Vagina (tissue), 2 donors: ENCODE data around the gene PCNX1. TPM values are rescaled to one million over a fixed set of nuclear protein-coding genes. Genes with fewer than 3 reads are reported as not detected.

Source experiments
- DNase-seq, 2 donors: peaks; one replicate each; pipeline ENCODE4 v3.0.0-alpha.2; 2017; ENCODE audit errors: extremely low spot score in 2 of 2
- H3K27ac ChIP-seq: fragments of 200-600 bp; sonication (generic); one replicate; pipeline ENCODE4 v1.5.1; 2019
- H3K27me3 ChIP-seq: fragments of 200-600 bp; sonication (generic); one replicate; pipeline ENCODE4 v1.5.1; 2019
- H3K36me3 ChIP-seq, 2 donors: fragments of 200-600 bp; sonication (generic); one replicate each; pipeline ENCODE4 v1.5.1; 2017 to 2019
- H3K4me1 ChIP-seq: fragments of 200-600 bp; sonication (generic); one replicate; pipeline ENCODE4 v1.5.1; 2019
- H3K4me3 ChIP-seq, 2 donors: fragments of 200-600 bp; sonication (generic); 1 replicate in 1 of 2; 2 replicates in 1 of 2; pipeline ENCODE4 v1.5.1; 2016 to 2019
- H3K9me3 ChIP-seq: fragments of 200-600 bp; sonication (generic); one replicate; pipeline ENCODE4 v1.5.1; 2019
- POLR2A ChIP-seq, 2 donors: fragments of 450-650 bp; IDR thresholded peaks; one replicate each; pipeline ENCODE4 v1.6.1; 2017; ENCODE audit warnings: antibody characterized with exemption in 2 of 2, mild to moderate bottlenecking in 2 of 2, moderate library complexity in 2 of 2
- POLR2AphosphoS5 ChIP-seq, 2 donors: sonication (generic); formaldehyde crosslinking; IDR thresholded peaks; one replicate each; pipeline ENCODE4 v1.9.0; 2017; ENCODE audit warnings: antibody characterized with exemption in 2 of 2, mild to moderate bottlenecking in 2 of 2, low read depth in 1 of 2; ENCODE audit not compliant: insufficient read depth in 1 of 2
- intact Hi-C: fragments of 100-400 bp; cut with DNase I; formaldehyde crosslinking; loops from one replicate; pipeline ENCODE4 v1.15.1; 2023
- total RNA-seq: library from RNA; depleted of rRNA; stranded (reverse); fragments of >200 nt; gene quantifications from one replicate; pipeline ENCODE4 v1.2.3, GENCODE V29; 2016
- TF ChIP-seq, protein P1 (sequence below), 3 experiments: fragments of 450-650 bp in 2 of 3; fragments of 200-600 bp in 1 of 3; sonication (generic) in 1 of 3; IDR thresholded peaks; one replicate each; pipeline ENCODE4 v1.5.1; 2017 to 2019; ENCODE audit warnings: antibody characterized with exemption in 3 of 3, mild to moderate bottlenecking in 2 of 3, moderate library complexity in 2 of 3

PCNX1 gene
- total RNA-seq, 1 donor from 2014 or later = 59.7 TPM

GRCh38 chr14:70916799-70917198, 9.5 kb downstream of the PCNX1 start:
- intact Hi-C loops = no loop called here
- H3K36me3 ChIP-seq = no peaks in the 10 kb centered on the region
- peaks cover 55% of the 10 kb centered on the region for H3K4me1 ChIP-seq
- no peak for DNase-seq
- no peak for TF ChIP-seq POLR2AphosphoS5 (IDR thresholded peaks at IDR 0.05; ENCODE audit: insufficient read depth in 1 of 2, low read depth in 1 of 2)
- TF ChIP-seq, protein P1, sequence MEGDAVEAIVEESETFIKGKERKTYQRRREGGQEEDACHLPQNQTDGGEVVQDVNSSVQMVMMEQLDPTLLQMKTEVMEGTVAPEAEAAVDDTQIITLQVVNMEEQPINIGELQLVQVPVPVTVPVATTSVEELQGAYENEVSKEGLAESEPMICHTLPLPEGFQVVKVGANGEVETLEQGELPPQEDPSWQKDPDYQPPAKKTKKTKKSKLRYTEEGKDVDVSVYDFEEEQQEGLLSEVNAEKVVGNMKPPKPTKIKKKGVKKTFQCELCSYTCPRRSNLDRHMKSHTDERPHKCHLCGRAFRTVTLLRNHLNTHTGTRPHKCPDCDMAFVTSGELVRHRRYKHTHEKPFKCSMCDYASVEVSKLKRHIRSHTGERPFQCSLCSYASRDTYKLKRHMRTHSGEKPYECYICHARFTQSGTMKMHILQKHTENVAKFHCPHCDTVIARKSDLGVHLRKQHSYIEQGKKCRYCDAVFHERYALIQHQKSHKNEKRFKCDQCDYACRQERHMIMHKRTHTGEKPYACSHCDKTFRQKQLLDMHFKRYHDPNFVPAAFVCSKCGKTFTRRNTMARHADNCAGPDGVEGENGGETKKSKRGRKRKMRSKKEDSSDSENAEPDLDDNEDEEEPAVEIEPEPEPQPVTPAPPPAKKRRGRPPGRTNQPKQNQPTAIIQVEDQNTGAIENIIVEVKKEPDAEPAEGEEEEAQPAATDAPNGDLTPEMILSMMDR (IDR thresholded peaks at IDR 0.05) = no peak
- TF ChIP-seq POLR2A (IDR thresholded peaks at IDR 0.05) = no peak
- no peaks in the 10 kb centered on the region for H3K27me3 ChIP-seq
- H3K4me3 ChIP-seq = no peak overlapping the region
- H3K27ac ChIP-seq = no peak overlapping the region
- H3K9me3 ChIP-seq = no peaks in the 10 kb centered on the region

DNA sequence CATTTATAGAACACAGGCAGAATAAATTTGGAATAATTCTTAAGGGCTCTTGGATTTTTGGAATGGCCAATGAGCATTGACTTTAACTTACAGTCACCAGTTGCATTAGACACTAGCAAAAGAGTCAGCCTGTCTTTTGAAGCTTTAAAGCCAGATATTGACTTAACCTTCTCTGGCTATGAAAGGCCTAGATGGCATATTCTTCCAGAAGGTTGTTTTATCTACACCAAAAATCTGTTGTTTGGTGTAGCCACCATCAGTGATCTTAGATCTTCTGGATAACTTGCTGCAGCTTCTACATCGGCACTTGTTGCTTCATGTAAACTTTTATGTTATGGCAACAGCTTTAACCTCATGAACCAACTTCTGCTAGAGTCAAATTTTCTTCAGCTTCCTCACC, 10.4 kb downstream of the PCNX1 start:
- Histone ChIP-seq H3K27me3 (no peaks in the 10 kb centered on the region), H3K27ac (no peak overlapping the region), H3K4me1 (peaks cover 47% of the 10 kb centered on the region), H3K9me3 (no peaks in the 10 kb centered on the region), H3K4me3 (no peak overlapping the region), H3K36me3 (no peaks in the 10 kb centered on the region)
- DNase-seq = no peak
- TF ChIP-seq, protein P1 (IDR thresholded peaks at IDR 0.05) = no peak
- TF ChIP-seq POLR2A (IDR thresholded peaks at IDR 0.05) (no peak), POLR2AphosphoS5 (IDR thresholded peaks at IDR 0.05; ENCODE audit: insufficient read depth in 1 of 2, low read depth in 1 of 2) (no peak)
- intact Hi-C loops = no loop called here

DNA sequence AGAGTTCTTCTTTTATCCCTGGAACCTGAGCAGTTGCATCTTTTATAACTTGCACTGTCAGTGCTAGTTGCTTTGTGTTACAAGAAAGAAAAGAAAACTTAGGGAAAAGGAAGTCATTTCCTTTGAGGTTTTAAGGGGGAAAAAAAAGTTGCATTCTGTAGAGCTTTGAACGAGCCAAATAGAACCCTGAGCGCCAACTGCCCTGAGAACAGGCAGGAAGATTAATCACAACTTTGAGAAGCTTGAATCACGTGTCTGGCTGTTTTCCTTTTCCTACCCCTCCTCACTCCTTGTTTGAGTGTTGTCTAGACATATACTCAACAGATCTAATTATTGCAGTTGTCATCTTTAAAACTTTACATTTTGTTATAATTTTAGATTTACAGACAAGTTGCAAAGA, 12.5 kb downstream of the PCNX1 start:
- Histone ChIP-seq H3K27me3 (no peaks in the 10 kb centered on the region), H3K4me3 (no peak overlapping the region), H3K36me3 (no peaks in the 10 kb centered on the region), H3K4me1 (peaks cover 45% of the 10 kb centered on the region), H3K27ac (no peak overlapping the region), H3K9me3 (no peaks in the 10 kb centered on the region)
- intact Hi-C loops = no loop called here
- TF ChIP-seq, protein P1 (IDR thresholded peaks at IDR 0.05) = no peak
- no peak for TF ChIP-seq POLR2AphosphoS5 (IDR thresholded peaks at IDR 0.05; ENCODE audit: insufficient read depth in 1 of 2, low read depth in 1 of 2)
- no peak for DNase-seq

DNA sequence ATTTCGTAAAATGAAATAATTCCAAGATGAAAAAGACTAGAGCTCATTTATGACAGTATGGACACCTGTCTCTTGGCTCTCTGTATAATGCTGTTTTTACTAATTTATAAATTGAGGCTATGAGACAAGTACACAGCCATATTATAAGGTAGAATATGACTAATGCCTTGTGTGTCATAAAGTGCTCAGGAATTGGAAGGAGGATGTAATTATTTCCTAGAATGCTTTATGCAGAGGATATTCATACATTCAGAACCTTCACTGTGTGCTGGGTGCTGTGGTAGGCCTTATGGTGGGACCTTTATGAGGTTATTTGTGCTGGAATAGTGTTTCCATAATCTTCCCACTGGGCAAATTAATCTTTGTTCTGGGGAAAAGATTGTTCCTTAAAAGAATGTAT, 13.3 kb downstream of the PCNX1 start:
- no peaks in the 10 kb centered on the region for H3K9me3 ChIP-seq
- no peaks in the 10 kb centered on the region for H3K27me3 ChIP-seq
- peaks cover 47% of the 10 kb centered on the region for H3K4me1 ChIP-seq
- no peak overlapping the region for H3K4me3 ChIP-seq
- no peak for DNase-seq
- H3K36me3 ChIP-seq = no peaks in the 10 kb centered on the region
- TF ChIP-seq POLR2AphosphoS5 (IDR thresholded peaks at IDR 0.05; ENCODE audit: insufficient read depth in 1 of 2, low read depth in 1 of 2) (no peak), POLR2A (IDR thresholded peaks at IDR 0.05) (no peak)
- TF ChIP-seq, protein P1 (IDR thresholded peaks at IDR 0.05) = no peak
- H3K27ac ChIP-seq = no peak overlapping the region
- intact Hi-C loops = no loop called here

- TF ChIP-seq, protein P1 (IDR thresholded peaks at IDR 0.05) = no peak
- TF ChIP-seq POLR2AphosphoS5 (IDR thresholded peaks at IDR 0.05; ENCODE audit: insufficient read depth in 1 of 2, low read depth in 1 of 2) (no peak), POLR2A (IDR thresholded peaks at IDR 0.05) (no peak)
- Histone ChIP-seq H3K36me3 (no peaks in the 10 kb centered on the region), H3K27ac (no peak overlapping the region), H3K27me3 (no peaks in the 10 kb centered on the region), H3K4me3 (no peak overlapping the region), H3K4me1 (peaks cover 50% of the 10 kb centered on the region), H3K9me3 (no peaks in the 10 kb centered on the region)
- no peak for DNase-seq
- intact Hi-C loops = no loop called here
Measured at GRCh38 chr14:70921669-70922068, 14.4 kb downstream of the PCNX1 start.
